Transverse colon (tissue), 4 donors: ENCODE results near the gene ALPK3. TPM values are rescaled to one million over a fixed set of nuclear protein-coding genes. Genes with fewer than 3 reads are reported as not detected.

Source experiments
- DNase-seq: peaks from one replicate; pipeline ENCODE4 v3.0.0-alpha.2; 2019
- H3K27ac ChIP-seq, 4 donors: fragments of 200-600 bp; sonication (generic); 2 replicates each; pipeline ENCODE4 v1.5.1; 2016 to 2018; ENCODE audit warnings: inconsistent platforms in 4 of 4
- H3K27me3 ChIP-seq: fragments of 200-600 bp; sonication (generic); 2 replicates; pipeline ENCODE4 v1.5.1; 2017; ENCODE audit warnings: inconsistent platforms
- H3K36me3 ChIP-seq, 4 donors: fragments of 200-600 bp; sonication (generic); 2 replicates each; pipeline ENCODE4 v1.5.1; 2017 to 2019; ENCODE audit warnings: inconsistent platforms in 4 of 4
- H3K4me1 ChIP-seq, 4 donors: fragments of 200-600 bp; sonication (generic); 2 replicates each; pipeline ENCODE4 v1.5.1; 2017 to 2020; ENCODE audit warnings: inconsistent platforms in 4 of 4
- H3K4me3 ChIP-seq, 4 donors: fragments of 200-600 bp; sonication (generic); 1 replicate in 1 of 4; 2 replicates in 3 of 4; pipeline versions ENCODE4 v1.5.1 to v1.6.1; 2017 to 2019; ENCODE audit warnings: inconsistent platforms in 4 of 4
- H3K9me3 ChIP-seq, 2 donors: fragments of 200-600 bp; sonication (generic); 2 replicates each; pipeline ENCODE4 v1.5.1; 2017 to 2019; ENCODE audit warnings: inconsistent platforms in 2 of 2
- EP300 ChIP-seq: sonication (generic); formaldehyde crosslinking; IDR thresholded peaks from one replicate; pipeline ENCODE4 v1.6.1; 2017; ENCODE audit warnings: antibody characterized with exemption, low read depth
- POLR2A ChIP-seq: fragments of 450-650 bp; IDR thresholded peaks from one replicate; pipeline ENCODE4 v1.6.1; 2016; ENCODE audit warnings: antibody characterized with exemption, mild to moderate bottlenecking, moderate library complexity
- POLR2AphosphoS5 ChIP-seq, 3 donors: sonication (generic); formaldehyde crosslinking; IDR thresholded peaks; one replicate each; pipeline ENCODE4 v1.6.1; 2016; ENCODE audit warnings: antibody characterized with exemption in 3 of 3
- WGBS, 2 donors: methylation state at CpG; one replicate each; pipeline ENCODE4 v1.1.5; 2018; ENCODE audit warnings: low coverage in 1 of 2; 5-methylcytosine and 5-hydroxymethylcytosine counted together
- in situ Hi-C, 4 donors: fragments of 200-750 bp; cut with MboI; loops; one replicate each; pipeline versions ENCODE4 v1.15.0 to v1.15.1; 2017; ENCODE audit warnings: low sequenced_read_pairs in 3 of 4, low pct_ligation_motif_present in 1 of 4, low pct_unique_long_range_greater_than_20kb in 1 of 4
- intact Hi-C: fragments of 100-400 bp; cut with DNase I; formaldehyde crosslinking; loops from one replicate; pipeline ENCODE4 v1.15.1; 2023; ENCODE audit warnings: low total_unique reads
- total RNA-seq, 4 donors: library from RNA; depleted of rRNA; stranded (reverse); fragments of >200 nt; gene quantifications; one replicate each; pipeline ENCODE4 v1.1.0, GENCODE V29; 2016
- TF ChIP-seq, protein P1 (sequence below), 5 experiments: fragments of 200-600 bp in 3 of 5; fragments of 450-650 bp in 2 of 5; sonication (generic) in 3 of 5; IDR thresholded peaks; 1 replicate in 2 of 5; 2 replicates in 3 of 5; pipeline ENCODE4 v1.5.1; 2016 to 2017; ENCODE audit warnings: antibody characterized with exemption in 5 of 5, inconsistent platforms in 3 of 5, mild to moderate bottlenecking in 2 of 5, moderate library complexity in 1 of 5

The ALPK3 gene
- total RNA-seq, 4 donors from 2014 or later: 1.1 to 4.6 (median 2.8) TPM

GRCh38 chr15:84868037-84868880 lies 51.1 kb downstream of the ALPK3 start:
- Histone ChIP-seq H3K36me3 (no peaks in the 10 kb centered on the region), H3K4me1 (no peaks in the 10 kb centered on the region), H3K27ac (no peak overlapping the region), H3K27me3 (no peaks in the 10 kb centered on the region), H3K4me3 (no peak overlapping the region), H3K9me3 (no peaks in the 10 kb centered on the region)
- no peak for DNase-seq
- intact Hi-C loops: no loop called here
- in situ Hi-C loops: no loop called here
- WGBS, 2 donors: 82% methylated on average over 8 of the region's 12 CpGs; no CpG with 5 or more reads in 1 of the 2 donors
- no peak for TF ChIP-seq EP300
- TF ChIP-seq POLR2AphosphoS5 (IDR thresholded peaks at IDR 0.05): no peak
- TF ChIP-seq, protein P1, sequence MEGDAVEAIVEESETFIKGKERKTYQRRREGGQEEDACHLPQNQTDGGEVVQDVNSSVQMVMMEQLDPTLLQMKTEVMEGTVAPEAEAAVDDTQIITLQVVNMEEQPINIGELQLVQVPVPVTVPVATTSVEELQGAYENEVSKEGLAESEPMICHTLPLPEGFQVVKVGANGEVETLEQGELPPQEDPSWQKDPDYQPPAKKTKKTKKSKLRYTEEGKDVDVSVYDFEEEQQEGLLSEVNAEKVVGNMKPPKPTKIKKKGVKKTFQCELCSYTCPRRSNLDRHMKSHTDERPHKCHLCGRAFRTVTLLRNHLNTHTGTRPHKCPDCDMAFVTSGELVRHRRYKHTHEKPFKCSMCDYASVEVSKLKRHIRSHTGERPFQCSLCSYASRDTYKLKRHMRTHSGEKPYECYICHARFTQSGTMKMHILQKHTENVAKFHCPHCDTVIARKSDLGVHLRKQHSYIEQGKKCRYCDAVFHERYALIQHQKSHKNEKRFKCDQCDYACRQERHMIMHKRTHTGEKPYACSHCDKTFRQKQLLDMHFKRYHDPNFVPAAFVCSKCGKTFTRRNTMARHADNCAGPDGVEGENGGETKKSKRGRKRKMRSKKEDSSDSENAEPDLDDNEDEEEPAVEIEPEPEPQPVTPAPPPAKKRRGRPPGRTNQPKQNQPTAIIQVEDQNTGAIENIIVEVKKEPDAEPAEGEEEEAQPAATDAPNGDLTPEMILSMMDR (IDR thresholded peaks at IDR 0.05): no peak
- TF ChIP-seq POLR2A: no peak

DNA sequence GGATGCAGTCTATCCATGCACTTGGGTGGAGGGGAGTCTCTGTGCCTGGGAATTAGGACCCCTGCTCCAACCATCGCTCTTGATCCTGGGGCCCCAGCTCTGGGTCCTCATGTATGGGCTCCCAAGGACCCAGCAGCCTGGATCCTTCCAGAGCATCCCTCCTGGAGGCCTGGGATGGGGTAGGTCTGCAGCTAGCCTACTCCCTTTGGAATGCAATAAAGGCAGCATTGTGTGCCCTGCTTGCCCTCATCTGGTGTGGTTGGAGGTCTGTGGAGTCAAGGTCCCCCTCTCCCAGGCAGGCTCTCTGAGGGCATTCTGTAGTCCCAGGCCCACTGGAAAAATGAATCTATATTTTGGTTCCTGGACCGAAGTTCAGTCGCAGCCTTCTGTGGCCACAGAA lies 52.4 kb downstream of the ALPK3 start:
- H3K27ac ChIP-seq: no peak overlapping the region
- H3K4me1 ChIP-seq: no peaks in the 10 kb centered on the region
- H3K4me3 ChIP-seq: no peak overlapping the region
- no peaks in the 10 kb centered on the region for H3K36me3 ChIP-seq
- TF ChIP-seq, protein P1 (IDR thresholded peaks at IDR 0.05): no peak
- TF ChIP-seq EP300: no peak
- TF ChIP-seq POLR2A: no peak
- no peak for TF ChIP-seq POLR2AphosphoS5 (IDR thresholded peaks at IDR 0.05)
- 89% methylated on average over 3 of the region's 3 CpGs; no CpG with 5 or more reads in 1 of the 2 donors for WGBS, 2 donors
- intact Hi-C loops: no loop called here
- DNase-seq: no peak
- H3K27me3 ChIP-seq: no peaks in the 10 kb centered on the region
- in situ Hi-C loops: no loop called here
- H3K9me3 ChIP-seq: no peaks in the 10 kb centered on the region

- Histone ChIP-seq H3K4me3 (no peak overlapping the region), H3K36me3 (no peaks in the 10 kb centered on the region), H3K4me1 (no peaks in the 10 kb centered on the region), H3K9me3 (no peaks in the 10 kb centered on the region), H3K27me3 (no peaks in the 10 kb centered on the region), H3K27ac (no peak overlapping the region)
- 92% methylated on average over 9 of the region's 9 CpGs; no CpG with 5 or more reads in 1 of the 2 donors for WGBS, 2 donors
- no peak for DNase-seq
- intact Hi-C loops: no loop called here
- in situ Hi-C loops: loop anchor here in 1 of 4 donors (10.0 kb wide), 1 partner anchor 277 kb away; no protein-coding TSS in a partner anchor
- TF ChIP-seq POLR2AphosphoS5 (IDR thresholded peaks at IDR 0.05) (no peak), POLR2A (no peak), EP300 (no peak)
- TF ChIP-seq, protein P1 (IDR thresholded peaks at IDR 0.05): no peak
Measured at GRCh38 chr15:84871428-84871985, 54.4 kb downstream of the ALPK3 start.
